ENCODE measurements around the gene MSX2. TPM values are rescaled to one million over a fixed set of nuclear protein-coding genes. Genes with fewer than 3 reads are reported as not detected.

Gene MSX2
- total RNA-seq, 1 experiment from 2014 or later = 8.5 TPM

GRCh38 chr5:174720612-174721529 lies 3.5 kb upstream of the MSX2 start:
- Histone ChIP-seq H3K27ac (ENCODE audit: low read length) (no peak overlapping the region), H3K4me3 (ENCODE audit: low read depth in 2 of 2, low read length in 2 of 2) (peak overlapping the region; percentile 38 to 63)

GRCh38 chr5:174721530-174722432 lies 2.6 kb upstream of the MSX2 start:
- Histone ChIP-seq H3K4me1 (ENCODE audit: control insufficient read depth, insufficient read depth, low read length) (peaks cover 36% of the 10 kb centered on the region), H3K27me3 (ENCODE audit: control insufficient read depth, insufficient read depth, low read length) (peaks cover 14% of the 10 kb centered on the region; the same call in 1 of the 2 replicates), H3K9me3 (ENCODE audit: control insufficient read depth, insufficient read depth, low read depth, low read length) (no peaks in the 10 kb centered on the region), H3K36me3 (ENCODE audit: control insufficient read depth, insufficient read depth, low read length) (peaks cover 2% of the 10 kb centered on the region; the same call in 1 of the 2 replicates), H3K27ac (ENCODE audit: low read length) (no peak overlapping the region), H3K4me3 (ENCODE audit: low read depth in 2 of 2, low read length in 2 of 2) (peak overlapping the region; percentile 38 to 63)
- DNase-seq (ENCODE audit: low read depth, low spot score) (no peak), ATAC-seq (no peak)
- BruUV-seq (replicated peaks) = no TSS peak
- intact Hi-C loops (cut with micrococcal nuclease; ENCODE audit: unreplicated experiment) (loop anchor here (5.0 to 10.0 kb wide), 2 partner anchors 137 to 189 kb away; no protein-coding TSS in a partner anchor), in situ Hi-C loops (cut with HindIII; ENCODE audit: low pct_unique_long_range_greater_than_20kb, low sequenced_read_pairs) (no loop called here)
- ChIA-PET POLR2A (no interaction called here), CTCF (no interaction called here)
- TF ChIP-seq POLR2AphosphoS5 (IDR thresholded peaks at IDR 0.05; ENCODE audit: low read depth, low read length) (no peak), SIN3A (IDR thresholded peaks at IDR 0.05; ENCODE audit: borderline replicate concordance, insufficient read depth, low read depth, low read length) (no peak), TCF7L2 (IDR thresholded peaks at IDR 0.05; ENCODE audit: low read depth, low read length) (no peak)
- TF ChIP-seq, protein P1, sequence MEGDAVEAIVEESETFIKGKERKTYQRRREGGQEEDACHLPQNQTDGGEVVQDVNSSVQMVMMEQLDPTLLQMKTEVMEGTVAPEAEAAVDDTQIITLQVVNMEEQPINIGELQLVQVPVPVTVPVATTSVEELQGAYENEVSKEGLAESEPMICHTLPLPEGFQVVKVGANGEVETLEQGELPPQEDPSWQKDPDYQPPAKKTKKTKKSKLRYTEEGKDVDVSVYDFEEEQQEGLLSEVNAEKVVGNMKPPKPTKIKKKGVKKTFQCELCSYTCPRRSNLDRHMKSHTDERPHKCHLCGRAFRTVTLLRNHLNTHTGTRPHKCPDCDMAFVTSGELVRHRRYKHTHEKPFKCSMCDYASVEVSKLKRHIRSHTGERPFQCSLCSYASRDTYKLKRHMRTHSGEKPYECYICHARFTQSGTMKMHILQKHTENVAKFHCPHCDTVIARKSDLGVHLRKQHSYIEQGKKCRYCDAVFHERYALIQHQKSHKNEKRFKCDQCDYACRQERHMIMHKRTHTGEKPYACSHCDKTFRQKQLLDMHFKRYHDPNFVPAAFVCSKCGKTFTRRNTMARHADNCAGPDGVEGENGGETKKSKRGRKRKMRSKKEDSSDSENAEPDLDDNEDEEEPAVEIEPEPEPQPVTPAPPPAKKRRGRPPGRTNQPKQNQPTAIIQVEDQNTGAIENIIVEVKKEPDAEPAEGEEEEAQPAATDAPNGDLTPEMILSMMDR (IDR thresholded peaks at IDR 0.05) = no peak
- TF ChIP-seq, protein P2, sequence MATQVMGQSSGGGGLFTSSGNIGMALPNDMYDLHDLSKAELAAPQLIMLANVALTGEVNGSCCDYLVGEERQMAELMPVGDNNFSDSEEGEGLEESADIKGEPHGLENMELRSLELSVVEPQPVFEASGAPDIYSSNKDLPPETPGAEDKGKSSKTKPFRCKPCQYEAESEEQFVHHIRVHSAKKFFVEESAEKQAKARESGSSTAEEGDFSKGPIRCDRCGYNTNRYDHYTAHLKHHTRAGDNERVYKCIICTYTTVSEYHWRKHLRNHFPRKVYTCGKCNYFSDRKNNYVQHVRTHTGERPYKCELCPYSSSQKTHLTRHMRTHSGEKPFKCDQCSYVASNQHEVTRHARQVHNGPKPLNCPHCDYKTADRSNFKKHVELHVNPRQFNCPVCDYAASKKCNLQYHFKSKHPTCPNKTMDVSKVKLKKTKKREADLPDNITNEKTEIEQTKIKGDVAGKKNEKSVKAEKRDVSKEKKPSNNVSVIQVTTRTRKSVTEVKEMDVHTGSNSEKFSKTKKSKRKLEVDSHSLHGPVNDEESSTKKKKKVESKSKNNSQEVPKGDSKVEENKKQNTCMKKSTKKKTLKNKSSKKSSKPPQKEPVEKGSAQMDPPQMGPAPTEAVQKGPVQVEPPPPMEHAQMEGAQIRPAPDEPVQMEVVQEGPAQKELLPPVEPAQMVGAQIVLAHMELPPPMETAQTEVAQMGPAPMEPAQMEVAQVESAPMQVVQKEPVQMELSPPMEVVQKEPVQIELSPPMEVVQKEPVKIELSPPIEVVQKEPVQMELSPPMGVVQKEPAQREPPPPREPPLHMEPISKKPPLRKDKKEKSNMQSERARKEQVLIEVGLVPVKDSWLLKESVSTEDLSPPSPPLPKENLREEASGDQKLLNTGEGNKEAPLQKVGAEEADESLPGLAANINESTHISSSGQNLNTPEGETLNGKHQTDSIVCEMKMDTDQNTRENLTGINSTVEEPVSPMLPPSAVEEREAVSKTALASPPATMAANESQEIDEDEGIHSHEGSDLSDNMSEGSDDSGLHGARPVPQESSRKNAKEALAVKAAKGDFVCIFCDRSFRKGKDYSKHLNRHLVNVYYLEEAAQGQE (IDR thresholded peaks at IDR 0.05; ENCODE audit: insufficient read depth in 1 of 2, low read depth in 2 of 2, low read length in 1 of 2) = no peak

More at GRCh38 chr5:174720612-174721529, 3.5 kb upstream of the MSX2 start:
- TF ChIP-seq POLR2AphosphoS5 (IDR thresholded peaks at IDR 0.05; ENCODE audit: low read depth, low read length) = no peak
- no peak for TF ChIP-seq TCF7L2 (IDR thresholded peaks at IDR 0.05; ENCODE audit: low read depth, low read length)
- TF ChIP-seq, protein P2 (IDR thresholded peaks at IDR 0.05; ENCODE audit: insufficient read depth in 1 of 2, low read depth in 2 of 2, low read length in 1 of 2) = no peak
- TF ChIP-seq, protein P1 (IDR thresholded peaks at IDR 0.05) = no peak
- TF ChIP-seq SIN3A (IDR thresholded peaks at IDR 0.05; ENCODE audit: borderline replicate concordance, insufficient read depth, low read depth, low read length) = no peak
- peaks cover 32% of the 10 kb centered on the region for H3K4me1 ChIP-seq (ENCODE audit: control insufficient read depth, insufficient read depth, low read length)
- BruUV-seq (replicated peaks) = no TSS peak
- POLR2A ChIA-PET = no interaction called here
- peak; percentile 51 for ATAC-seq
- DNase-seq (ENCODE audit: low read depth, low spot score) = no peak
- H3K27me3 ChIP-seq (ENCODE audit: control insufficient read depth, insufficient read depth, low read length) = peaks cover 14% of the 10 kb centered on the region; the same call in 1 of the 2 replicates
- CTCF ChIA-PET = interaction anchor here (1.0 kb wide), 1 partner anchor 301 kb away, joined by 3 read pairs; no protein-coding TSS in a partner anchor
- intact Hi-C loops (cut with micrococcal nuclease; ENCODE audit: unreplicated experiment) = loop anchor here (5.0 to 10.0 kb wide), 2 partner anchors 136 to 189 kb away; no protein-coding TSS in a partner anchor
- peaks cover 2% of the 10 kb centered on the region; the same call in 1 of the 2 replicates for H3K36me3 ChIP-seq (ENCODE audit: control insufficient read depth, insufficient read depth, low read length)
- in situ Hi-C loops (cut with HindIII; ENCODE audit: low pct_unique_long_range_greater_than_20kb, low sequenced_read_pairs) = no loop called here
- no peaks in the 10 kb centered on the region for H3K9me3 ChIP-seq (ENCODE audit: control insufficient read depth, insufficient read depth, low read depth, low read length)
